K562 (cell line): ENCODE measurements around the gene CD6. TPM values are rescaled to one million over a fixed set of nuclear protein-coding genes. Genes with fewer than 3 reads are reported as not detected.

Experiments
- ATAC-seq: fragments of 200-7000 bp; cut with Tn5 transposase; 3 replicates; pipeline ENCODE4 v1.9.1; 2020; ENCODE audit warnings: moderate library complexity
- BruUV-seq: library from RNA; stranded (reverse); fragments of 400-500 nt; replicated peaks from 2 replicates; lab custom pipeline; 2021; lab: Mats Ljungman, UMichigan
- CTCF ChIA-PET: fragments of 300-600 bp; formaldehyde crosslinking; extraction: SDS; loops from one replicate; lab custom pipeline; 2021; ENCODE audit warnings: low intra/inter-chr PET ratio; lab: Yijun Ruan, JAX
- POLR2A ChIA-PET: fragments of 300-600, 350-650 bp; sonication (Branson Sonifier 250); formaldehyde crosslinking; extraction: SDS; loops from one replicate; lab custom pipeline; 2021; ENCODE audit warnings: antibody characterized with exemption, inconsistent platforms; lab: Yijun Ruan, JAX
- DNase-seq, 4 experiments: peaks; one replicate each; pipeline versions ENCODE4 v3.0.0 to v3.0.0-alpha.2; 2011 to 2018; ENCODE audit warnings: low spot score in 3 of 4, mixed read lengths in 3 of 4; ENCODE audit errors: extremely low read depth in 1 of 4
- FAIRE-seq: peaks from 2 replicates; lab custom pipeline; 2011; peaks lifted over from hg19 to GRCh38; lab: Jason Lieb, UNC
- H2AFZ ChIP-seq: 2 replicates; pipeline ENCODE4 v1.6.0; 2011; ENCODE audit warnings: low read depth, low read length, control low read depth, inconsistent platforms
- H3K27ac ChIP-seq: fragments of 200-600 bp; 3 replicates; pipeline ENCODE4 v1.8.0; 2011; ENCODE audit warnings: low read depth, mild to moderate bottlenecking, control low read depth, inconsistent platforms, low read length, moderate library complexity, mixed read lengths; ENCODE audit errors: extremely low read depth
- H3K27me3 ChIP-seq, 2 experiments: fragments of 300-600 bp in 1 of 2; 2 replicates in 1 of 2; 3 replicates in 1 of 2; pipeline versions ENCODE4 v1.6.0 to v1.8.0; 2011; ENCODE audit warnings: inconsistent platforms in 2 of 2, low read length in 2 of 2, mild to moderate bottlenecking in 1 of 2, mixed read lengths in 1 of 2, moderate library complexity in 1 of 2; ENCODE audit not compliant: control insufficient read depth in 2 of 2, insufficient read depth in 2 of 2
- H3K36me3 ChIP-seq: fragments of 300-600 bp; 3 replicates; pipeline ENCODE4 v1.8.0; 2011; ENCODE audit warnings: mild to moderate bottlenecking, low read length, inconsistent platforms; ENCODE audit not compliant: control insufficient read depth, insufficient read depth
- H3K4me1 ChIP-seq, 2 experiments: fragments of 200-600 bp in 1 of 2; replicated peaks in 1 of 2; 2 replicates in 1 of 2; 3 replicates in 1 of 2; pipeline versions ENCODE4 v1.5.1 to v1.8.0; 2011; ENCODE audit warnings: inconsistent platforms in 2 of 2, low read length in 2 of 2, mild to moderate bottlenecking in 1 of 2, mixed read lengths in 1 of 2, moderate library complexity in 1 of 2; ENCODE audit not compliant: control insufficient read depth in 2 of 2, insufficient read depth in 2 of 2
- H3K4me2 ChIP-seq: 2 replicates; pipeline ENCODE4 v1.6.1; 2011; ENCODE audit warnings: low read length, control low read depth, inconsistent platforms, mixed read lengths; ENCODE audit not compliant: insufficient read depth
- H3K4me3 ChIP-seq: fragments of 200-600 bp; sonication (generic), shearing (Covaris generic); 2 replicates; pipeline ENCODE4 v1.5.1; 2016; ENCODE audit warnings: control low read depth, inconsistent platforms
- H3K79me2 ChIP-seq: fragments of 200-600 bp; 3 replicates; pipeline ENCODE4 v1.8.0; 2011; ENCODE audit warnings: low read length, inconsistent platforms; ENCODE audit not compliant: control insufficient read depth, insufficient read depth
- H3K9ac ChIP-seq, 2 experiments: 2 replicates each; pipeline versions ENCODE4 v1.6.0 to v1.6.1; 2011; ENCODE audit warnings: low read depth in 2 of 2, low read length in 2 of 2, control low read depth in 1 of 2, inconsistent platforms in 1 of 2, mild to moderate bottlenecking in 1 of 2, mixed read lengths in 1 of 2; ENCODE audit not compliant: insufficient read depth in 1 of 2
- H3K9me1 ChIP-seq: one replicate; pipeline ENCODE4 v1.6.0; 2011; ENCODE audit warnings: inconsistent platforms, mild to moderate bottlenecking, low read length, moderate library complexity; ENCODE audit not compliant: control insufficient read depth, insufficient read depth
- H3K9me3 ChIP-seq: replicated peaks from 2 replicates; pipeline ENCODE4 v1.5.1; 2011; ENCODE audit warnings: low read depth, low read length, inconsistent platforms; ENCODE audit not compliant: control insufficient read depth, insufficient read depth
- H4K20me1 ChIP-seq: replicated peaks from 2 replicates; pipeline ENCODE4 v1.6.1; 2011; ENCODE audit warnings: low read length, inconsistent platforms, mixed read lengths; ENCODE audit not compliant: control insufficient read depth, insufficient read depth
- CEBPZ ChIP-seq: fragments of 150-350 bp; IDR thresholded peaks from 2 replicates; pipeline ENCODE4 v1.6.1; 2014; ENCODE audit warnings: low read depth, mild to moderate bottlenecking, low read length, borderline replicate concordance
- PKNOX1 ChIP-seq: fragments of 450-650 bp; IDR thresholded peaks from 2 replicates; pipeline ENCODE4 v1.6.1; 2016
- TOE1 ChIP-seq, 2 experiments: fragments of 450-650 bp in 1 of 2; sonication (generic) in 1 of 2; formaldehyde crosslinking in 1 of 2; IDR thresholded peaks; 2 replicates each; pipeline versions ENCODE4 v1.7.1 to v1.8.0; 2016 to 2022; ENCODE audit warnings: borderline replicate concordance in 2 of 2, mild to moderate bottlenecking in 2 of 2, antibody characterized with exemption in 1 of 2, inconsistent platforms in 1 of 2, low read depth in 1 of 2, missing genetic modification reagents in 1 of 2, moderate library complexity in 1 of 2
- WGBS: fragments of 100-300 bp; shearing (Covaris generic); methylation state at CpG from one replicate; pipeline ENCODE4 v1.1.6; 2016; ENCODE audit warnings: low coverage, mixed read lengths; ENCODE audit not compliant: insufficient coverage; ENCODE audit errors: missing lambda C conversion rate; 5-methylcytosine and 5-hydroxymethylcytosine counted together
- in situ Hi-C: fragments of 300-500 bp; cut with MboI; formaldehyde crosslinking; loops from 4 replicates; pipeline ENCODE4 v1.15.0; 2018; ENCODE audit warnings: inconsistent platforms, mixed read lengths
- intact Hi-C: fragments of 100-400 bp; cut with micrococcal nuclease; formaldehyde crosslinking; loops from 2 replicates; pipeline ENCODE4 v1.14.2; 2022
- polyA plus RNA-seq, 8 experiments: library from polyadenylated mRNA; depleted of rRNA in 4 of 8; stranded (reverse) in 5 of 8; unstranded in 3 of 8; fragments of >200 nt; fragmentation: Nextera tagmentation in 2 of 8; fragmentation: Illumina TruSeq in 1 of 8; extraction: Ambion mirVana in 2 of 8; extraction: Trizol in 1 of 8; gene quantifications; 2 replicates each; pipeline versions ENCODE4 v1.2.1 to v1.2.3, GENCODE V29; 2011 to 2014; ENCODE audit warnings: inconsistent platforms in 1 of 8, missing spikeins in 1 of 8
- total RNA-seq, 7 experiments: library from RNA; depleted of rRNA in 6 of 7; stranded (reverse); fragments of >200 nt in 6 of 7; fragmentation: Illumina TruSeq in 2 of 7; extraction: Trizol in 2 of 7; gene quantifications; 2 replicates each; pipeline versions ENCODE4 v1.2.1 to v1.2.3, GENCODE V29; 2011 to 2021; ENCODE audit warnings: low replicate concordance in 1 of 7

The CD6 gene
- total and polyA plus RNA-seq, 9 of the 15 experiments (the other 6 are each of a cell fraction or from before 2014, with no cell fraction given): 0.84 TPM; not detected in 8

GRCh38 chr11:60924906-60925853 lies 46.3 kb upstream of the CD6 start:
- intact Hi-C loops (no loop called here), in situ Hi-C loops (no loop called here)
- TF ChIP-seq CEBPZ (no peak), TOE1 (IDR thresholded peaks at IDR 0.05; ENCODE audit: borderline replicate concordance) (no peak), TOE1 (CRISPR knock-in tag; IDR thresholded peaks at IDR 0.05; ENCODE audit: borderline replicate concordance, low read depth) (no peak), PKNOX1 (peak; percentile 55)
- no peak for DNase-seq
- 7% methylated on average over 33 of the region's 35 CpGs for WGBS
- Histone ChIP-seq H3K27ac (no peak overlapping the region), H3K9me1 (no peaks in the 10 kb centered on the region), H3K79me2 (no peaks in the 10 kb centered on the region), H2AFZ (no peak overlapping the region), H3K36me3 (peaks cover 30% of the 10 kb centered on the region), H3K27me3 (peaks cover 43 to 57% of the 10 kb centered on the region in 2 experiments), H3K9ac (peak overlapping the region in 1 of 2 experiments; percentile 62; a peak in 2 of 4 replicates), H3K4me3 (no peak overlapping the region), H3K4me2 (no peak overlapping the region), H3K9me3 (no peaks in the 10 kb centered on the region), H3K4me1 (peaks cover 0 to 22% of the 10 kb centered on the region in 2 experiments; a peak in 3 of 5 replicates), H4K20me1 (0 out of 2 replicates have a peak, but pooled peaks cover 6% of the 10 kb centered on the region)
- ATAC-seq: no peak
- no peak for FAIRE-seq
- CTCF ChIA-PET: no interaction called here
- BruUV-seq: no TSS peak
- POLR2A ChIA-PET: no interaction called here
